H7 (cell line): ENCODE data around the gene RGS3. TPM values are rescaled to one million over a fixed set of nuclear protein-coding genes. Genes with fewer than 3 reads are reported as not detected.

Experiments
- DNase-seq: peaks from one replicate; pipeline ENCODE4 v3.0.0; 2012
- H3K27me3 ChIP-seq: 2 replicates; pipeline ENCODE4 v1.6.0; 2011; ENCODE audit warnings: mild to moderate bottlenecking, low read length; ENCODE audit not compliant: control insufficient read depth, insufficient read depth
- H3K36me3 ChIP-seq: replicated peaks from 2 replicates; pipeline ENCODE4 v1.5.1; 2011; ENCODE audit warnings: low read length; ENCODE audit not compliant: control insufficient read depth, insufficient read depth
- H3K4me3 ChIP-seq: 2 replicates; pipeline ENCODE4 v1.5.1; 2011; ENCODE audit warnings: low read depth, mild to moderate bottlenecking, control low read depth, low read length, moderate library complexity; ENCODE audit not compliant: insufficient read depth
- total RNA-seq: library from RNA; depleted of rRNA; stranded (reverse); fragments of >200 nt; shearing (Covaris generic); gene quantifications from 2 replicates; pipeline ENCODE4 v1.2.3, GENCODE V29; 2014

Gene RGS3
- total RNA-seq, 1 experiment from 2014 or later = 18.2 TPM

DNA sequence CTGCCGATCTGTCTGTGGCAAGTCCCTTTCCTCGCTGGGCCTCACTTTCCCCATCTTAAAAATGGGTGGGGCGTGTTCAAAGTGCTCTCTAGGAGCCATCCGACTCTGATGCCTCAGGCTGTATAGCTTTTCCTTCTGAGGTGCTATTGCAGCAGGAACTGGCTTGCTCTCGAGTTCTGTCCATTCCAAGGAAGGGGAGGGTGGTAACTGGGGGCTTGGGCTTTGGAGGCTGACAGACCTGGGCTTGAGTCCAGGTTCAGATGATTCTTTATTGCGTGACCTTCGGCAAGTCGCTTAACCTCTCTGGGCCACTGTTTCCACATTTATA lies 139.5 kb downstream of the RGS3 start:
- no peaks in the 10 kb centered on the region for H3K27me3 ChIP-seq
- H3K4me3 ChIP-seq = no peak overlapping the region
- no peaks in the 10 kb centered on the region for H3K36me3 ChIP-seq
- DNase-seq = no peak

DNA sequence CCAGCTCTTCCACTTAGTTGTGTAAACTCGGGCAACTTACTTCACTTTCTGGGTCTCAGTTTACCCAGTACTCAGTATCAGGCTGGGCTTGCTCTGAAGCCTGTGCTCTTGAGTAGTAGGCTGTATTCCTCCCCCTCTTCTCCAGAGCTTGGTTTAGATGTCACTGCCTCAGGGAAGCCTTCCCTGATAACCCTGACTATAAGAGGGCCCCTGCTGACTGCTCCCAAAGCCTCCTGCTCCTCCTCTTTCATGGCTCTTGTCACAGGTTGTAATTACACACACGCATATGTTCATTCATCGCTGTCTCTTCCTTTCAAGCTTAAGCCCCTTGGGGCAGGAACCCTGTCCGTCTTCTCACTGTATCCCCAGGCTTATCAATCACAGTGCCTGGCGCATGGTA lies 140.2 kb downstream of the RGS3 start:
- no peak for DNase-seq
- H3K36me3 ChIP-seq = no peaks in the 10 kb centered on the region
- no peak overlapping the region for H3K4me3 ChIP-seq

DNA sequence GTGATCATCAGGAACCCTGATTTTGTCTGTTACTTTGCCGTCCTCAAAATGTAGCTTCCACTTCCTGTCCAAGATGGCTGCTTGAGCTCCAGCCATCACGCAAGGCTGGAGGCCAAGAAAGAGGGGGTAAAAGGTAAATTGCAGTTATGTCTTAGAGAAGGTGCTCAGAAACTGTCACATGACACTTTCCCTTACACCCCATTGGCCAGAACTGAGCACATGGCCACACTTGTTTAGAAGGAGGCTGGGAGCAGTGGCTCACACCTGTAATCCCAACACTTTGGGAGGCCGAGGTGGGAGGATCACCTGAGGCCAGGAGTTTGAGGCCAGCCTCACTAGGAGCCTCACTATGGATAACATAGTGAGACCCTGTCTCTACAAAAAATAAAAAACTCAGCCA lies 140.9 kb downstream of the RGS3 start:
- H3K4me3 ChIP-seq = no peak overlapping the region
- H3K36me3 ChIP-seq = no peaks in the 10 kb centered on the region
- no peaks in the 10 kb centered on the region for H3K27me3 ChIP-seq
- DNase-seq = no peak

More for the DNA sequence above, 140.2 kb downstream of the RGS3 start:
- H3K27me3 ChIP-seq = no peaks in the 10 kb centered on the region

- no peak overlapping the region for H3K4me3 ChIP-seq
- DNase-seq = no peak
- no peaks in the 10 kb centered on the region for H3K36me3 ChIP-seq
- no peaks in the 10 kb centered on the region for H3K27me3 ChIP-seq
Measured at GRCh38 chr9:113606510-113606909, 143.0 kb downstream of the RGS3 start.

- Histone ChIP-seq H3K4me3 (no peak overlapping the region), H3K27me3 (no peaks in the 10 kb centered on the region), H3K36me3 (no peaks in the 10 kb centered on the region)
- DNase-seq = no peak
Measured at GRCh38 chr9:113608082-113608685, 144.7 kb downstream of the RGS3 start.

- DNase-seq = peak; percentile 76
- H3K4me3 ChIP-seq = no peak overlapping the region
- no peaks in the 10 kb centered on the region for H3K27me3 ChIP-seq
- H3K36me3 ChIP-seq = no peaks in the 10 kb centered on the region
Measured at GRCh38 chr9:113609562-113610318, 146.2 kb downstream of the RGS3 start.

DNA sequence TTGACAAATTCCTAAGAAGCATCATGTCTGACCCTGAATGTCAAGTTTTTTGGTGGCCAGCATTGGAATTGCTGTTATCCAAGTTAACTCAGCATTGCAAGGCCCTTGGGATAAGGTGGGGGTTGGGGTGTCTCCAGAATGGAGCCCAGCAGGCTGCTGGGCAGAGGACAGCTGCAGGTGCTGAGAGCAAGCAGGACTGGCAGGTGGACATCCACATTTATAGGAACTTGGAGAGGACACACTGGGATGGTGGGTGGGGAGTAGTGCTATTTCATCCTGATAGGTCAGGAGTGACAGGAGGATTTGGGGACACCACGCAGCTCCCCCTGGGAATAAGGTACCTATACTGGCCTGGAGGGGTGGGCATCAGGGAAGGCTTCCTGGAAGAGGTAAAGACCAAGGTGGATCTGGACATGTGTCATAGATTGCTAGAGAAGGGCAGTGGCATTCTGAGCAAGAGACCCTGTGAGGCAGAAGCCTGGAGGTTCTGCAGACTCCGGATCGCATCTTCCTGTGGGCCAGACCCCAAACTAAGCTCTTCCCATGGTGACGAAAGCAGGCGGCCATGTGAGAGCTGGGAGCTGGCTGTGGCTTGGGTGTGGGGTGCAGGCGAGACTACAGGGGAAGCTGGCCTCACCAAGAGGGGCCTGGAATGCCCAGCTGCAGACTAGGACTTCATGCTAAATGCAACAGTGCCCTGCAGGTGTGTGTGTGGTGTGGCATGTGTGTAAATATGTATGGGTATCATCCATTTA lies 148.1 kb downstream of the RGS3 start:
- Histone ChIP-seq H3K4me3 (no peak overlapping the region), H3K36me3 (no peaks in the 10 kb centered on the region), H3K27me3 (no peaks in the 10 kb centered on the region)
- DNase-seq = no peak

GRCh38 chr9:113612216-113612747 lies 148.8 kb downstream of the RGS3 start:
- no peaks in the 10 kb centered on the region for H3K36me3 ChIP-seq
- no peak overlapping the region for H3K4me3 ChIP-seq
- no peak for DNase-seq
- no peaks in the 10 kb centered on the region for H3K27me3 ChIP-seq

- DNase-seq = no peak
- H3K36me3 ChIP-seq = no peaks in the 10 kb centered on the region
- H3K27me3 ChIP-seq = no peaks in the 10 kb centered on the region
- no peak overlapping the region for H3K4me3 ChIP-seq
Measured at GRCh38 chr9:113612828-113613227, 149.3 kb downstream of the RGS3 start.

DNA sequence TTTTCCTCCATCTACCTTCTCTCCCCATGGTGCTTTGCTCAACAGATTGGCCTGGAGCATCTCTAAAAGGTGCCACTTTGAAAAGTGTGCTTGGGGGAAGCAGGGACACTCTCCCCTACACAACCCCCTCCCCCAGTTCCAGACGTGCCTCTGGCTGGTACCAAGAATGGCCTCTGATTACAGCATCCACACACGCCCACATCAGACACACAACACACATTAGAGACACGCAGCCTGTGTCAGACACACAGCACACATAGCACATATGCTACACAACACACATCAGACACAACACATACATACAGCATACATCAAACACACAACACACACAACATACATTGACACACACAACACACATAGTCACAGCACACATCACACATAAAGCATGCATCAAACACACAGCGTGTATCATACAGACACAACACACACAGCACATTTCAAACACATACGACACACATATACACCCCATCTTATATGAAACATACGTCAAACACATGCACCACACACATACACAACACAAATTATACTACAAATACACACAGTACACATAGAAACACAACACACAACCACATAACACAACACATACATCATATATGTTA lies 150.4 kb downstream of the RGS3 start:
- H3K36me3 ChIP-seq = no peaks in the 10 kb centered on the region
- no peaks in the 10 kb centered on the region for H3K27me3 ChIP-seq
- no peak for DNase-seq
- H3K4me3 ChIP-seq = no peak overlapping the region

- H3K4me3 ChIP-seq = no peak overlapping the region
- no peak for DNase-seq
- H3K27me3 ChIP-seq = no peaks in the 10 kb centered on the region
- H3K36me3 ChIP-seq = no peaks in the 10 kb centered on the region
Measured at GRCh38 chr9:113614843-113615648, 151.5 kb downstream of the RGS3 start.

DNA sequence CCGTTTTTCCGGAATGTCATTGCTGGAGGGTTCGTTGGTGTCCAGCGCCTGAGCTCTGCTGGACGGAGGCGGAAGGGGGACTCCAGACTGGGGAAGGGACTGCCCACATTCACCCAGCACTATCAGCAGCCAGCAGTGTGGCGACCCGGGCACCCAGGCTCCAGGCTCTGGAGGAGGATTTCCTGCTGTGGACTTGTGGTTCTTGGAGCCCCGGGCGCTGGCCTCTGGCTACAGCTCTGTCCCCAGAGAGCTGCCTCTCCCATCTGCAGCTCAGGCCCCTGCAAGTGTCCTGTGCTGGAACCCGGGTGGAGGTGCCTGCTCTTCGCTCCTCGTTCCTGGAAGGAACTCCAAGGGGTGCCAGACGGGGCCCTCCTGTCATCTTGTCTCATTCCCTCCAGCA lies 152.6 kb downstream of the RGS3 start:
- no peak for DNase-seq
- no peak overlapping the region for H3K4me3 ChIP-seq
- no peaks in the 10 kb centered on the region for H3K27me3 ChIP-seq
- no peaks in the 10 kb centered on the region for H3K36me3 ChIP-seq

DNA sequence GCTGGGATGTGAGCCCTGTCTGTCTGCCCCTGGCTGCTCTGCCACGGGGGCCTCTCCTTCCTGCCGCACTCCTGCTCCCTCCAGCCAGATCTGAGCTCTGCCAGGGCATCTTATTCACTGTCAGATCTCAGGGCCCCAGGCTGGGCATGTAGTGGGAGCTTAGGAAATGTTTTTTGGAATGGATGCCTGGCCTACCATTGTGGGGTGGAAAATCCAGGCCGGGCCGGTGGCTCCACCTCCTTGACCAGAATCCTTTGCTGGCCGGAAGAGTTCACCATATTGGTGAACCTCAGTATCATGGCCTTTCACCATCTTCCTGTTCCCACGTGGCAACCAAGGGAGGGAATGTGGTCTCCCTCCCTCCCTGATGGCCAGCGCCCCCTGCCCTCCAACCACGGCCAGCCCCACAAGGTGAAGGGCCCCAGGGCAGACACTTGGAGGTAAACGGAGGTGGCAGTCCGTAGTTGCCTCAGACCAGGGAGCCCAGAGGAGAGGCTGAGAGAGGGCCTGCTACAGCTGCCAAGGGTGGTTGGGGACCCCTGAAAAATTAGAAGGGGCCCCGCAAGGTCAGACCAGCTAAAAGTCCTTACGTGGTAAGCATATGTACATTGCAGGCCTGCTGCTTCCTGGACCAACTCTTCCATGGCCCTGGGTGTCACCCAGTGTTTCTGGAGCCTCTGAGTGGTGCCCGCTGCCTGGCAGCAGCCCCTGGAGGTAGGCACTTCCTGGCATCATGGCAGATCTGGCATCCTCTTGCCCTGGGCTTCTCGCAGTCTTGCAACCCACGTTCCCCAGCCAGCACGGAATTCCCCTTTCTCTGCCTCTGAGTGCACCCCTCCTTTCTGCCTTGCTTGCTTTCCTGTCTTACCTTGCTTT lies 153.3 kb downstream of the RGS3 start:
- Histone ChIP-seq H3K4me3 (no peak overlapping the region), H3K27me3 (no peaks in the 10 kb centered on the region), H3K36me3 (no peaks in the 10 kb centered on the region)
- no peak for DNase-seq
